PFSK-1 (cell line): ENCODE data around the gene HIF1A.

Experiments used
- FOXP2 ChIP-seq: optimal IDR thresholded peaks from 2 replicates; pipeline ENCODE3; 2011; ENCODE audit warnings: borderline replicate concordance, control low read depth, inconsistent platforms; ENCODE audit not compliant: insufficient read depth; ENCODE audit errors: extremely low read length, extremely low read depth
- POLR2AphosphoS5 ChIP-seq: IDR thresholded peaks from 2 replicates; pipeline ENCODE4 v1.6.1; 2012; ENCODE audit warnings: low read depth, mild to moderate bottlenecking, control low read depth, low read length, moderate library complexity
- REST ChIP-seq, 2 experiments: IDR thresholded peaks; 2 replicates each; pipeline versions ENCODE4 v1.6.1 to v1.8.0; 2011 to 2012; ENCODE audit warnings: low read depth in 2 of 2, low read length in 2 of 2, control low read depth in 1 of 2, inconsistent platforms in 1 of 2, mild to moderate bottlenecking in 1 of 2, moderate library complexity in 1 of 2; ENCODE audit not compliant: insufficient read depth in 1 of 2
- SIN3A ChIP-seq: IDR thresholded peaks from 2 replicates; pipeline ENCODE4 v1.6.1; 2012; ENCODE audit warnings: mild to moderate bottlenecking, low read length, moderate library complexity, borderline replicate concordance; ENCODE audit not compliant: insufficient read depth
- TAF1 ChIP-seq: IDR thresholded peaks from 2 replicates; pipeline ENCODE4 v1.6.1; 2012; ENCODE audit warnings: low read length, control low read depth, borderline replicate concordance; ENCODE audit not compliant: insufficient read depth

- no peak for TF ChIP-seq REST (IDR thresholded peaks at IDR 0.05; ENCODE audit: insufficient read depth in 1 of 2, low read depth in 2 of 2, low read length in 2 of 2)
- TF ChIP-seq SIN3A, result no peak
- TF ChIP-seq POLR2AphosphoS5, result no peak
- TF ChIP-seq TAF1, result no peak
- TF ChIP-seq FOXP2, result no peak
These were observed 52.0 kb downstream of the HIF1A start for GRCh38 chr14:61747342-61747741.
